GM23338 (cell line): ENCODE data around the gene FAM13A. TPM values are rescaled to one million over a fixed set of nuclear protein-coding genes. Genes with fewer than 3 reads are reported as not detected.

ENCODE experiments used
- ATAC-seq: fragments of 200-7000 bp; cut with Tn5 transposase; 3 replicates; pipeline ENCODE4 v1.9.1; 2020
- DNase-seq: peaks from one replicate; pipeline ENCODE4 v3.0.0-alpha.2; 2015; ENCODE audit warnings: low spot score
- H2AFZ ChIP-seq: fragments of 200-600 bp; sonication (generic); 2 replicates; pipeline ENCODE4 v1.8.0; 2016; ENCODE audit warnings: antibody characterized with exemption, mild to moderate bottlenecking, moderate library complexity
- H3F3A ChIP-seq: fragments of 200-600 bp; sonication (generic); replicated peaks from 2 replicates; pipeline ENCODE4 v1.8.0; 2017; ENCODE audit warnings: antibody characterized with exemption, mixed run types, low read depth
- H3K27ac ChIP-seq: fragments of 200-600 bp; sonication (generic); 2 replicates; pipeline ENCODE4 v1.6.1; 2016; ENCODE audit warnings: low read depth
- H3K27me3 ChIP-seq: fragments of 200-600 bp; sonication (generic); 2 replicates; pipeline ENCODE4 v1.8.0; 2016; ENCODE audit warnings: mild to moderate bottlenecking, mixed run types, moderate library complexity; ENCODE audit not compliant: insufficient read depth
- H3K36me3 ChIP-seq: fragments of 200-600 bp; sonication (generic); 2 replicates; pipeline ENCODE4 v1.8.0; 2016; ENCODE audit warnings: mild to moderate bottlenecking; ENCODE audit not compliant: insufficient read depth
- H3K4me1 ChIP-seq: fragments of 200-600 bp; sonication (generic); 2 replicates; pipeline ENCODE4 v1.8.0; 2016; ENCODE audit warnings: mild to moderate bottlenecking, moderate library complexity; ENCODE audit not compliant: insufficient read depth
- H3K4me2 ChIP-seq: fragments of 200-600 bp; sonication (generic); 2 replicates; pipeline ENCODE4 v1.7.1; 2017; ENCODE audit warnings: mixed run types
- H3K4me3 ChIP-seq: fragments of 200-600 bp; sonication (generic); 2 replicates; pipeline ENCODE4 v1.6.1; 2016; ENCODE audit warnings: mixed run types
- H3K79me2 ChIP-seq: fragments of 200-600 bp; sonication (generic); replicated peaks from 2 replicates; pipeline ENCODE4 v1.8.0; 2017; ENCODE audit warnings: mild to moderate bottlenecking; ENCODE audit not compliant: insufficient read depth
- H3K9me2 ChIP-seq: fragments of 200-600 bp; sonication (generic); 2 replicates; pipeline ENCODE4 v1.8.0; 2017; ENCODE audit not compliant: insufficient read depth
- H4K20me1 ChIP-seq: fragments of 200-600 bp; sonication (generic); replicated peaks from 2 replicates; pipeline ENCODE4 v1.8.0; 2017; ENCODE audit warnings: mild to moderate bottlenecking; ENCODE audit not compliant: insufficient read depth
- H3K27ac Mint-ChIP-seq: 2 replicates; pipeline ENCODE4 v1.8.0; 2020; ENCODE audit warnings: inconsistent platforms, mild to moderate bottlenecking, moderate library complexity, mixed read lengths
- H3K27me3 Mint-ChIP-seq: 3 replicates; pipeline ENCODE4 v1.8.0; 2022; ENCODE audit warnings: low read depth, mild to moderate bottlenecking, moderate library complexity, mixed read lengths, inconsistent platforms; ENCODE audit not compliant: insufficient read depth, poor library complexity
- H3K36me3 Mint-ChIP-seq: 3 replicates; pipeline ENCODE4 v1.8.0; 2021; ENCODE audit warnings: low read depth, mild to moderate bottlenecking, inconsistent platforms, moderate library complexity, mixed read lengths
- H3K4me1 Mint-ChIP-seq: 3 replicates; pipeline ENCODE4 v1.8.0; 2020; ENCODE audit warnings: mild to moderate bottlenecking, inconsistent platforms, mixed read lengths
- H3K4me3 Mint-ChIP-seq: 3 replicates; pipeline ENCODE4 v1.8.0; 2021; ENCODE audit warnings: moderate library complexity, mild to moderate bottlenecking, inconsistent platforms, mixed read lengths
- H3K9me3 Mint-ChIP-seq: 3 replicates; pipeline ENCODE4 v1.8.0; 2020; ENCODE audit warnings: moderate library complexity, mild to moderate bottlenecking, inconsistent platforms, mixed read lengths
- CREB1 ChIP-seq: fragments of 250-450 bp; sonication (Bioruptor Pico); IDR thresholded peaks from 2 replicates; pipeline ENCODE4 v1.5.0; 2020; ENCODE audit warnings: low read depth, mild to moderate bottlenecking, moderate library complexity
- CTCF ChIP-seq, 2 experiments: fragments of 200-600 bp in 1 of 2; sonication (generic) in 1 of 2; conservative IDR thresholded peaks; 2 replicates each; pipeline versions ENCODE4 v1.5.1 to v1.6.1; 2016 to 2017; ENCODE audit warnings: antibody characterized with exemption in 2 of 2, low read depth in 2 of 2, mild to moderate bottlenecking in 2 of 2, moderate library complexity in 1 of 2
- ETS1 ChIP-seq: IDR thresholded peaks from 2 replicates; pipeline ENCODE4 v1.6.1; 2016; ENCODE audit warnings: antibody characterized with exemption
- EZH2phosphoT487 ChIP-seq: fragments of 200-600 bp; sonication (generic); IDR thresholded peaks from one replicate; pipeline ENCODE4 v1.8.1; 2018; ENCODE audit warnings: antibody characterized with exemption; ENCODE audit not compliant: unreplicated experiment
- JUNB ChIP-seq: IDR thresholded peaks from one replicate; pipeline ENCODE4 v1.6.1; 2016; ENCODE audit warnings: antibody characterized with exemption; ENCODE audit not compliant: unreplicated experiment
- NANOG ChIP-seq: IDR thresholded peaks from 2 replicates; pipeline ENCODE4 v1.6.1; 2016; ENCODE audit warnings: antibody characterized with exemption, borderline replicate concordance
- POLR2AphosphoS5 ChIP-seq: IDR thresholded peaks from 2 replicates; pipeline ENCODE4 v1.6.1; 2016; ENCODE audit warnings: antibody characterized with exemption, low read depth
- STAT1 ChIP-seq: IDR thresholded peaks from one replicate; pipeline ENCODE4 v1.6.1; 2016; ENCODE audit warnings: antibody characterized with exemption; ENCODE audit not compliant: unreplicated experiment
- ZNF114 ChIP-seq: fragments of 250-450 bp; sonication (Bioruptor Pico); IDR thresholded peaks from 2 replicates; pipeline ENCODE4 v1.5.0; 2020; ENCODE audit warnings: mild to moderate bottlenecking, moderate library complexity
- ZNF331 ChIP-seq: fragments of 250-450 bp; sonication (Bioruptor Pico); IDR thresholded peaks from 2 replicates; pipeline ENCODE4 v1.5.0; 2020; ENCODE audit warnings: low read depth, mild to moderate bottlenecking, moderate library complexity
- polyA plus RNA-seq: library from polyadenylated mRNA; unstranded; fragments of >200 nt; fragmentation: Nextera tagmentation; extraction: Ambion mirVana; gene quantifications from 2 replicates; pipeline ENCODE4 v1.2.1, GENCODE V29; 2016
- total RNA-seq: library from RNA; depleted of rRNA; stranded (reverse); fragments of >200 nt; shearing (Covaris generic); gene quantifications from 2 replicates; pipeline ENCODE4 v1.2.3, GENCODE V29; 2014

The FAM13A gene
- total and polyA plus RNA-seq, 2 experiments from 2014 or later = 13.9 to 28.4 TPM

GRCh38 chr4:88859191-88859812, 197.7 kb downstream of the FAM13A start (continued):
- TF ChIP-seq ZNF331 (CRISPR knock-in tag) (no peak), CTCF (conservative IDR thresholded peaks at IDR 0.05; ENCODE audit: low read depth in 2 of 2) (no peak), NANOG (no peak), EZH2phosphoT487 (no peak), CREB1 (CRISPR knock-in tag) (no peak), ETS1 (no peak), STAT1 (no peak), JUNB (no peak)

GRCh38 chr4:88858752-88859151, 198.2 kb downstream of the FAM13A start:
- Histone ChIP-seq H3F3A (no peaks in the 10 kb centered on the region), H3K9me2 (no peaks in the 10 kb centered on the region), H3K79me2 (no peaks in the 10 kb centered on the region), H3K4me1 (peaks cover 4% of the 10 kb centered on the region; the same call in 1 of the 2 replicates), H3K4me3 (no peak overlapping the region), H3K36me3 (no peaks in the 10 kb centered on the region), H2AFZ (no peak overlapping the region), H3K27me3 (no peaks in the 10 kb centered on the region), H4K20me1 (no peaks in the 10 kb centered on the region), H3K27ac (no peak overlapping the region), H3K4me2 (no peak overlapping the region)
- no peak overlapping the region for H3K4me3 Mint-ChIP-seq
- TF ChIP-seq JUNB = no peak
- no peak overlapping the region for H3K27ac Mint-ChIP-seq
- no peaks in the 10 kb centered on the region for H3K36me3 Mint-ChIP-seq
- DNase-seq (no peak), ATAC-seq (no peak)
- peaks cover 13% of the 10 kb centered on the region for H3K4me1 Mint-ChIP-seq
- no peaks in the 10 kb centered on the region for H3K9me3 Mint-ChIP-seq
- no peaks in the 10 kb centered on the region for H3K27me3 Mint-ChIP-seq

GRCh38 chr4:88857588-88857987, 199.4 kb downstream of the FAM13A start:
- H3K79me2 ChIP-seq = no peaks in the 10 kb centered on the region
- no peak for DNase-seq
- no peak overlapping the region for H2AFZ ChIP-seq
- H3F3A ChIP-seq = no peaks in the 10 kb centered on the region
- no peak overlapping the region for H3K4me2 ChIP-seq
- Mint-ChIP-seq H3K27me3 (no peaks in the 10 kb centered on the region), H3K4me1 (peaks cover 13% of the 10 kb centered on the region), H3K4me3 (no peak overlapping the region), H3K9me3 (no peaks in the 10 kb centered on the region), H3K36me3 (no peaks in the 10 kb centered on the region), H3K27ac (no peak overlapping the region)
- no peak for ATAC-seq
- peaks cover 4% of the 10 kb centered on the region; the same call in 1 of the 2 replicates for H3K4me1 ChIP-seq
- no peaks in the 10 kb centered on the region for H3K9me2 ChIP-seq
- no peaks in the 10 kb centered on the region for H3K27me3 ChIP-seq
- H4K20me1 ChIP-seq = no peaks in the 10 kb centered on the region
- H3K36me3 ChIP-seq = no peaks in the 10 kb centered on the region
- no peak overlapping the region for H3K4me3 ChIP-seq
- no peak overlapping the region for H3K27ac ChIP-seq
- TF ChIP-seq ZNF114 (CRISPR knock-in tag) (no peak), POLR2AphosphoS5 (no peak), CREB1 (CRISPR knock-in tag) (no peak), ZNF331 (CRISPR knock-in tag) (no peak), ETS1 (no peak), JUNB (no peak)
